LHCN-M2 (cell line): Measurements from ENCODE around the gene CACNA1D. TPM values are rescaled to one million over a fixed set of nuclear protein-coding genes. Genes with fewer than 3 reads are reported as not detected.

Experiments
- DNase-seq: peaks from one replicate; pipeline ENCODE4 v3.0.0-alpha.2; 2012; ENCODE audit warnings: low read depth
- total RNA-seq: library from RNA; depleted of rRNA; stranded (reverse); fragments of >200 nt; gene quantifications from 2 replicates; pipeline ENCODE4 v1.2.3, GENCODE V29; 2014

The CACNA1D gene
- total RNA-seq, 1 experiment from 2014 or later = 0.57 TPM

DNA sequence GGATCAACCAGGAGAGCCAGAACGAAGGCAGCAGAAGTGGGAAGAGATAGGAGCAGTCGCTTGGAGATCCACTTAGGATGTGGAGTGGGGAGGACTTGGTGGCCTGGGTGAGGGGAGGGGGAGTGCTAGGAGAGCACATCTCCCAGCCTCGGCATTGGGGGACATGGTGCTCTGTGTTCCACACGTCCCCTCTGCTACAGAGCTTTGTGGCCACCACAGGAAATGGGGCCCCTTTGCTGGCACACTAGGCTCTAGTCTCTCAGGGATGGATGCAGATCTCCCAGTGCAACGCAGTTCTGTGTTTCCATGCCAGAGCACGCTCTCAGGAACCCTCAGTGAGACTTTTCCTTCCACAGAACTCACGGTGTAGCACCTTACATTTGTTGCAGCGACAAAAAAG lies 283.1 kb downstream of the CACNA1D start:
- DNase-seq = no peak

GRCh38 chr3:53778153-53778552 lies 283.7 kb downstream of the CACNA1D start:
- no peak for DNase-seq

DNA sequence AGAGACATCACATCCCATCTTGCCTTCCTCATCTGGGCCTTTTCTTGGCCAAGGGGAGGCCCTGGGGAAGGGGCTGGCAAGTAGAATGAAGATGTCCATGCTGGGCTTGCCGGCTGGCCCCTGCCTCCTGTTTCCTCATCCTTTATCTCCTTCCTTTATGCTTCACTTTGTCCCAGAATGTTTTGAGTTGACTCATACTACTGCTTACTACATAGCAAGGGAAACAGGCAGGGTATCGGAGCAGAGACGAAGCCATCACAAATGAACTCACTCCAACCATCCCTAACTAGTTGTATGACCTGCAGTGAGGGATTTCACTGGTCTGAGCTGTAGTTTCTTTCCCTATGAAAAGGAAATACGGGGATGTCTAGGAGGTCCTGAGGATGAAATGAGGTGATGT lies 285.8 kb downstream of the CACNA1D start:
- DNase-seq = no peak

DNA sequence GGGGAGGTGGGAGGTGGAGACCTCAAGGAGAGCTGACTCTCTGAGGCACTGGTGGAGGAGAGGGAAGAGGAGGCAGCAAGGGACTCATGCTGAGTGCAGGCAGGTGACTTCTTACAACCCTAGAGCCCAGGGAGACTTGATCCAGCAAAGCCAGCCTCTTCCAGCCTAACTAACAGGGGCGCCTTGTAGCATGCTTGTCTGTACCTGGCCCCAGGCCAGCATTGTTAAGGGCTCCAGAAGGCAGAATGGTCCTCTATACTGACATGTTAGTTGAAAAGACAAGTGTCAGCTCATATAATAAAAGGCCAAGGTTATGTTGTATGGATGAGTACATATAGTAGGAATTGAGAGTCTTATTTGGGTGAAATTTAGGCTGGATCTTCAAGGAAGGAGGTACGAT lies 286.4 kb downstream of the CACNA1D start:
- DNase-seq = no peak

DNA sequence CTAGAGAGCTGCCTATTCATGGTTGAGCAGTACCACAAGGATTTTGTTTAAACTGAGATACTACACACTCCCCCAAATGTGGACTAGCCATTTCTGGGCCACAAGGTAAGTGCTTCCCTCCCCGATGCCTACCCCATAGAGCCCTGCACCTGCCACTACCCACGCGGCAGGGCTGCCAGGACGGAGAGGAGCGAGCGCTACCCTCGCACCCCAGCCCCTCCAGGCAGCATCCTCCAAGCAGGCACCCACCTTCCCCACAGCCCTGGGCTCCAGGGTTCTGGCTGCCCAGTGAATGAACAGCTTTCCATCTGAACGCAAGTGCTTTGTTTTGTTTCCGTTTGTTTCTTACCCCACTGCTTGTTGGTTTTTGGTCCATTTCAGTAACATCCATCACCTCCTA lies 292.6 kb downstream of the CACNA1D start:
- DNase-seq = no peak

DNA sequence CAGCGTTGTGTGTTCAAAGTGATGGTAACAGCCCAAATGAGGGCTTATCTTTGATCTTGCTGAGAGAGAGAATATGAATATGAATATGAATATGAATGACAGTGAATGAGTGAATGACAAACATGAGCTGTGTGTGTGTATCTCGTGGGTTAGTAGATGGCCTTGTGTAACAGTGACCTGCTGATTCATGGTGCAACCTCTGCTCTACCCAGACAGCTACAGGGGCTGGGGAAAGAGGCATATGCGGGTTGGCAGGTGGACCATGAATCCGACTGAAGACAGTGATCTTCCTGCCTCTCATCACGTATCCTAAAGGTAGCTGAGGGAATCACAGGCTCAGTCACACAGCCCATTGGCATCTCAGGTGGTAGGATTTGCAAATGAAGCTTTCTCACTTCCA lies 293.6 kb downstream of the CACNA1D start:
- no peak for DNase-seq

DNA sequence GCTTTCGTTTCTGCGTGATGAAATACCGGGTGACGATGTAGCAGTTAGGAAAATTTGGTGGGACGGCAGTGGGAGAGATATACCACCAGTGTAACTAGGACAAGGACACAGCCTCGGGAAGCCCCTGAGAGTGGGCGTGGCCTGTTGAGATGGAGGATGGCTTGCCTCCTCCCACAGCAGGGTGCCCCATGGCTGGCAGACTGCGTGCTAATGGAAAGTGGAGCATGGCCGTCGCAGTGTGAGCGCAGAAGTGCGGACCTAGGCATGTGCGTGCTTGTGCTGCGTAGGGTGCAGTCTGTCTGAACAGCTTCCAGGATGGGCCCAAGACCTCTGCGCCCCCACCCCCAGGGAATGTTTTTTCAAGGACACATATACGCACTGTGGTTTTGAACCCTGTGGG lies 295.0 kb downstream of the CACNA1D start:
- DNase-seq = no peak

GRCh38 chr3:53790470-53790869 lies 296.1 kb downstream of the CACNA1D start:
- no peak for DNase-seq

GRCh38 chr3:53791317-53791716 lies 296.9 kb downstream of the CACNA1D start:
- no peak for DNase-seq

GRCh38 chr3:53792866-53793265 lies 298.5 kb downstream of the CACNA1D start:
- no peak for DNase-seq

DNA sequence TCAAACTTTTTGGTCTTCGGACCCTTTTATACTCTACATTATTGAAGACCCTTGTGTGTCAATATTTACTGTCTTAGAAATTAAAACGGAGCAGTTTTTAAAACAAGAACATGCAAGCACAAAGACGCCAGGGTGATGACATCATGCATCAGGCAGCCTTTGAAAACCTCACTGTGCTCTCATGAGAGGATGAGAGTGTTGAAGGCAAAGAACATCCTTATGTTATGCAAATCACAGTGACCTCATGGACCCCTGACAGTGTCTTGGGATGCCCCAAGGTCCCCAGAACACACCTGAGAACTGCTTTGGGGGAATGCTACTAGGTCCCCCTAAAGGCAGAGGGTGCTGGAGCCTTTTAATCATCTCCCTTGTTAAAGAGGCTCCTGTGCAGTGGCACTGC lies 300.2 kb downstream of the CACNA1D start:
- peak; percentile 2 for DNase-seq

GRCh38 chr3:53795176-53795575 lies 300.8 kb downstream of the CACNA1D start:
- DNase-seq = no peak

- no peak for DNase-seq
Observed at GRCh38 chr3:53795789-53796560, 301.6 kb downstream of the CACNA1D start.

DNA sequence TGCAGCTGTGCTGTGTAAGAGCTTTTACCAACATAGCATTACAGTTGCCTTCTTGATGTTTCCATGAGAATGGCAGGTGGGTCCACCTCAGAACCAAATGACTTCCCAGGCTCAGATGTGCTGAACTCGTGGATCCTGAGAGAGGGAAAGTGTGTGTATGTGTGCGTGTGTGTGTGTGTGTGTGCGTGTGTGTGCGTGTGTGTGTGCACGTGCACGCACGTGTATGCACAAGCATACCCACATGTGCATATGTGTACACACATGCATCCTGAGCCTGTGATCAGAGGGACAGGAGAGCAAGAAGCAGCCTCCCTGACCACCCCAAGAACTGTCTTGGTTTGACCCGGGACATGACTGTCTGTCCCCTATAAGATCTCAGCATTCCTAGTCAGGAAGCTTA lies 303.7 kb downstream of the CACNA1D start:
- no peak for DNase-seq

DNA sequence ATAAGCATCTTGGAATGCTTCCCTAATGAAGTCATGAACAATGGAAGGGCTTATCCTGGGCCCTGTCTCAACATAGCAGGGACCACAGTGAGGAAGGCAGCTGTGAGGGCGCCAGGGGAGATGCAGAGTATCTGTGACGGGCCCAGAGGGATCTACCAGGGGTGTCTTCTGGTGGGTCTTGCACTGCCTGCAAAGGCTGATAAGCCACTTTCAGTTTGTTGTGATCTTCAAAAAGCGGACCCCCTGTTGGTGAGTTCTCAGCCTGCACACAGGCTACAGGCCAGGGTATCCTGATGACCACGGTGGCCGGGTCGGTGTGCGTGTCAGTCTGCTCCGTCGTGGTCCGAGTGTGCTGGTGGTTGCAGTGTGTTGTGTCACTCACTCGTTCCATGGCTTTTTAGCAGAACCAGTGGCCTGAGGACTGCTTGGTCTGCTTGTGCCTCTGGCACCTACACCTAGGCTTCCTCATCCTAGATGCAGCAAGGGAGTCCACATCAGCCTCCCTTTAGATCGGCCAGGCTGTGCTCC lies 305.0 kb downstream of the CACNA1D start:
- no peak for DNase-seq

DNA sequence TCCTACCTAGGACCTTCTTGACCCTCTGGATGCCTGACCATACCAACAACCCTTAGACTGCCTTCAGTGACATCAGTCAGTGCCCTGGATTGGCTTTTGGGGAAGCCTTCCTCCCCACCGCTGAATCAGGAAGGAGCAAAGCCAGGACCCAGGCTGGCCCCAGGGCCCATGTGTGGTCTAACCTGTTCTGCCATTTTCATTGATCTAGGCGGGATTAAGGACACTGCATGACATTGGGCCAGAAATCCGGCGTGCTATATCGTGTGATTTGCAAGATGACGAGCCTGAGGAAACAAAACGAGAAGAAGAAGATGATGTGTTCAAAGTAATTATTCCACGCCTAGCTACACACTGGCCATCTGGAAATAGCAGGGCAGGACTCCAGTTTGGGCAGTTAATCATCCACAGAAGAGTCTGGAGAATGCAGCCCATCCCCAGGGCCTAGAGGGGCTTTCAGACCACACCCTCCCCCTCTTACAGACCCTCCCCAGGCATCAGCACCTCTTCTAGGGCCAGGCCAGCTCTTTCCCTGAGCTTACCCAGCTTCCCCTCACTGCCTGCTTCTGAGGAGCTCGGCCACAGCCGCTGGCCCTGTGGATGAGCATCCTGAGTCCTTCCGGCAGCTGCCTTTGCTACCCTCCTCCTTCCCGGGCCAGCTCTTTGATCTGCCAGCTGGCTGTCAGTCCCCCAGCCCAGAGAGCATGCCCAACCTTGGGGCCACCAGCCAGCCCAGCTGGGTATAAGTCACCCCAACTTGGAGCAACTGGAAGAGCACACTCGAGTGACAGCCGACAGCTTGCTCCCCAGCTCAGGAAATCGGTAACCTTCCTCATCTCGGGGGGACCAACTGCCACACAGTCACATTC lies 305.9 kb downstream of the CACNA1D start:
- DNase-seq = no peak

GRCh38 chr3:53801319-53801718 lies 306.9 kb downstream of the CACNA1D start:
- no peak for DNase-seq

DNA sequence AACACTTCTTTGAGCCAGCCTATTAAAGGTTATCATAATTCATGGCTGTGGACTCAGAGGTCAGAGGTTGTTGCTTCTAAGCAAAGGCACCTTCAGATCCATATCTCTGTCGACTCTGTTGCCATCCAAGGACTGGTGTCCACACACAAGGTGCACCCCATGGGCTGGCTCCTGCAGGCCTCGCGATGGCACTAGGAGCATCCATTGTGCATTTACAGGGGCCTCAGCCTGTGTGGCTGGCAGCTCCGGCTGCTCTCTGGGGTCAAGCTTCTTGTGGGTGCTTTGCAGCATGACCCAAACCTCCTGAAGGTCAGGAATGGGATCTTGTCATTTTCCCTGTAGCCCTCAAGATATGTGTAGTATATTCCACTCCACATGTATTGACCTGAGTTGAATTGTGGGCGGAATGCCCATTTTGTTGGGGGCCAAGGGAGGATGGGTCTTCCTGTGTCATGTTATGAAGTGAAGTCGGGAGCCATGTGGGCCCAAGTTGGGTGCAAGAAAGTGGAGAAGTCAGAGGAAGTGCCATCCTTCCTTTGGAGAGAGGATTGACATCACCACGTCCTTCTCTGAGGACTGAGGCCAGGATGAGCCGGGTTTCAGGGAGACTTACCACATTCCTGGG lies 308.0 kb downstream of the CACNA1D start:
- no peak for DNase-seq

GRCh38 chr3:53803124-53803815 lies 308.9 kb downstream of the CACNA1D start:
- DNase-seq = no peak

DNA sequence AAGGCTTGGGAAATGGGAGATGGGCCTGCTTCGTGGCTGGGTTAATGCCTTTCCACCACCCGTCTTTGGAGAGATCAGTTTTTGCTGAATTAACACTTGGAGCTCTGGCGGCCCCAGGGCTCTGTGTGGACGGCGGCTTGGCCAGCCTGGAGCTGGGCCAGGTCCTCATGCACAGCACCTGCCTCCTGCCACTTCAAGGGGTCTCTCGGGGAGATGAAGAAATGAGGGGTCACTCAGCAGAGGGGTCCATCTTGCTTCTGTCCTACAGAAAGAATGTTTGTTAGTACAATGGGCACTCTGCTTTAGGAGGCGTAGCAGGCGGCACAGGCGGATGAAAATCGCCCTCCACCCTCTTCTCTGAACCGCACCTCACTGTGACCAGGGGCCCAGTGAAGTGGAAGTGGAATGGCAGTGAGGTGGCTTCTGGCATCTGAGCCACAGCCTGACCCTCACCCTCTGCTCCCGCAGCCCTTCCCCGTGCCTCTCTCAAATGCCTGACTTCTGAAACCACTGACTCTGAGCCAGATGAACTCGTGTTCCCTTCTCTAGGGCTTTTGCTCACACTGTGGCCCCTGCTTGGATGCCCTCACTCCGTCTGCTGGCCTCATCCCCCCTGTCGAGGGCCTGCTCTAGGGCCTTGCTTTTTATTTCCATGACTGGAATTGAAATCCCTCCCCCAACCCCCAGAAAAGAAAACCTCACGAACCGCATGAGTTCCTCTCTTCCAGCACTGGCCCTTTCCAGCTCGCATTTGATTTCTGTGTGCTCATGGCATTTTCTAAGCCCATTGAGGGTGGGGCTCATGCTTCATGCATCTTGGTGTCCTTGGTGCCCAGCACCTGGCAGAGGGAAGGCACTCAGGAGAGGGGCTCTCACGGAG lies 309.6 kb downstream of the CACNA1D start:
- DNase-seq = no peak
